ENCODE results near the gene SLC44A1.

The SLC44A1 gene

DNA sequence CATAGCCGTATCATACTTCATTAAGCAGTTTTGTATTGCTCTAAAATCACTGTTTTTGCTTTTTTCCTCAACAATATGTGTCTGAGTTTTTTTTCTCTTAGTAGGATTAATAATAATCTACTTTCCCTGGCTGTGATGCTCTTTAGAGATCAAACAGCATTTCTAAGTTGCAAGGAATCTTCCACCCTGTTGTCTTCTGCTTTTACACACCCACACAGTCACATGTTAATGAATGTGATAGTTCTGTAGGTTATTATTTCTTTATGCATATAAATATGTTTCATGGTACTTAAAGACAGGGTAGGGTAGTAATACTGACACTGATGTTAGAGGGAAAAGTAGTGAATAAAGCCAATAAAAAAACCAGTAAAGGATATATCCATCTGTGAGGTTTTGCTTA lies 29.3 kb downstream of the SLC44A1 start:
- H3K27me3 ChIP-seq (ENCODE audit: insufficient read depth, low read depth, severe bottlenecking), result no peaks in the 10 kb centered on the region
- H3K9me3 ChIP-seq (ENCODE audit: severe bottlenecking), result no peaks in the 10 kb centered on the region
- no peak overlapping the region for H3K4me3 ChIP-seq (ENCODE audit: low read depth, low read length)
- DNase-seq, result no peak
- H3K27ac ChIP-seq, result peak overlapping the region; percentile 69
- H3K36me3 ChIP-seq, result peaks cover 18% of the 10 kb centered on the region
- TF ChIP-seq CTCF (IDR thresholded peaks at IDR 0.05; ENCODE audit: low read depth, low read length), result no peak

DNA sequence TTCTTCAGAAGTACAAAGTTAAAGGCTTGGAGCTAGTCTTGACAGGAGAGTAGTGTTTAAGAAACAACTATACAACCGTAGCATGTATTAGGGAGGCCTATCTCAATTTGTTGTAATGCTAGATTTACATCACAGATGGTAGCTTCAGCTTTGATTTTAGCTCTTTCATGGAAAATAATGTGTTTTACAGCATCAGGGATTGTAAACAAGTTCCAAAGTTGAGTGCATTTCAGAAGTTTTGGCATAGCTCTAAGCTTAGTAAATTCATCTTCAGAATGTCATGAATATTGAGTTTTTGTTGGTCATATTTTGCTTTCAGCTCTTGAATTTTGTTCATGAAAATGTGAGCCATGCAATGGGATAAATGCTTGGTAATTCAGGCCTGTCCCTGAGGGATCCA lies 30.7 kb downstream of the SLC44A1 start:
- Histone ChIP-seq H3K4me3 (ENCODE audit: low read depth, low read length) (no peak overlapping the region), H3K9me3 (ENCODE audit: severe bottlenecking) (no peaks in the 10 kb centered on the region), H3K36me3 (peaks cover 24% of the 10 kb centered on the region), H3K27ac (peak overlapping the region; percentile 69), H3K27me3 (ENCODE audit: insufficient read depth, low read depth, severe bottlenecking) (no peaks in the 10 kb centered on the region)
- no peak for DNase-seq
- TF ChIP-seq CTCF (IDR thresholded peaks at IDR 0.05; ENCODE audit: low read depth, low read length), result no peak

DNA sequence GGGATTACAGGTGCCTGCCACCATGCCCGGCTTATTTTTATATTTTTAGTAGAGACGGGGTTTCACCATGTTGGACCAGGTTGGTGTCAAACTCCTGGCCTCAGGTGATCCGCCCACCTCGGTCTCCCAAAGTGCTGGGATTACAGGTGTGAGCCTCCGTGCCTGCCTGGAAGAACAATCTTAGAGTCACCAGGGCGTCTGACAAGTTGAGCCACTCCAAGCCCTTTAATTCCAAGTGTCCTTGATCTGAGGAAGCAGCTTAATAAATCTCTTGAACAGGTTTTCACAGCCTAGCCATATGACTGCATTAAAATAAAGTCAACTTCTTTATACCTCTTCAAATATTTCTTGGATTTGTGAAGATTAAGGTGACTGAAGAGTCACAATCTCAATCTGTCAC lies 31.5 kb downstream of the SLC44A1 start:
- H3K27me3 ChIP-seq (ENCODE audit: insufficient read depth, low read depth, severe bottlenecking), result no peaks in the 10 kb centered on the region
- peak; percentile 91 for DNase-seq
- H3K9me3 ChIP-seq (ENCODE audit: severe bottlenecking), result no peaks in the 10 kb centered on the region
- no peak for TF ChIP-seq CTCF (IDR thresholded peaks at IDR 0.05; ENCODE audit: low read depth, low read length)
- H3K4me3 ChIP-seq (ENCODE audit: low read depth, low read length), result peak overlapping the region; percentile 21; the same call in 1 of the 2 replicates
- H3K36me3 ChIP-seq, result peaks cover 26% of the 10 kb centered on the region
- peak overlapping the region; percentile 69 for H3K27ac ChIP-seq

DNA sequence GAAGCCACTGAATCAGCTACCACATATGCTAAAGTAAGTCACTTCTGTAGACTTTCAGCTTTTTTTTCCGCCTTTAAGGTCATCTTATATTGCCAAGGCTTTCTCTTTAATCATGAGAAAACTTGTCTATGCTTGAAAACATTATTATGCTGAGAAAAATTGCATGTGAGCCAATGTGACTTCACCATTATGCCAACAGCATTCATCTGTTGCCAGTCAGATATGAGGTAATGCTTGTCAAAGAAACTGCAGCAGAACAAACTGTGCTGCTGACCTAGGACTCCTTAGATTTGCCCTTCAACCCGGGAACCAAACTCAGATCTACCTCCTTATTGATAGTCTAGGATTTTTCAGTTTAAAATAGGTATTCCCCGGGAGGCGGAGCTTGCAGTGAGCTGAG lies 34.3 kb downstream of the SLC44A1 start:
- H3K27me3 ChIP-seq (ENCODE audit: insufficient read depth, low read depth, severe bottlenecking), result no peaks in the 10 kb centered on the region

DNA sequence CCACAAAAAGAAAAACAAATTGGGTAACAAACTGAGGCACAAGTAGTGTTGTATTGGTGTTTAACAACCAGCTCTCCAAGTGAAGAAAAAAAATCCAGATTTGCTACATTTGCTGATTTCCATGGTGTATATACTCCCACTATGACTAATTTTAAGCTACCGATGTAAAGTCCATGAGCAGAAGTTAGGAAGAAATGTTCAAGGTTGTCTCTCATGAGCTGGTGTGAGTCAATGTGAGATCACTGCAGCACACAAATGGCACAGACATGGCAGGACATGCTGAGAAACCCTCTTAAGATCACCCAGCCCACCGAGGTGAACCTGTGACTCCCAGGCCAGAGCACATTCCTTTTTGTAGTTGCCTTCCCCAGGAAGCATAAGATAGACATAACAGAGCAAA lies 36.2 kb downstream of the SLC44A1 start:
- Histone ChIP-seq H3K9me3 (ENCODE audit: severe bottlenecking) (no peaks in the 10 kb centered on the region), H3K27me3 (ENCODE audit: insufficient read depth, low read depth, severe bottlenecking) (no peaks in the 10 kb centered on the region), H3K27ac (peak overlapping the region; percentile 71), H3K4me3 (ENCODE audit: low read depth, low read length) (no peak overlapping the region), H3K36me3 (peaks cover 20% of the 10 kb centered on the region)
- TF ChIP-seq CTCF (IDR thresholded peaks at IDR 0.05; ENCODE audit: low read depth, low read length), result no peak
- no peak for DNase-seq

More for the DNA sequence above, 34.3 kb downstream of the SLC44A1 start:
- no peak for TF ChIP-seq CTCF (IDR thresholded peaks at IDR 0.05; ENCODE audit: low read depth, low read length)
- Histone ChIP-seq H3K27ac (no peak overlapping the region), H3K9me3 (ENCODE audit: severe bottlenecking) (no peaks in the 10 kb centered on the region), H3K4me3 (ENCODE audit: low read depth, low read length) (no peak overlapping the region), H3K36me3 (peaks cover 26% of the 10 kb centered on the region)
- DNase-seq, result no peak

DNA sequence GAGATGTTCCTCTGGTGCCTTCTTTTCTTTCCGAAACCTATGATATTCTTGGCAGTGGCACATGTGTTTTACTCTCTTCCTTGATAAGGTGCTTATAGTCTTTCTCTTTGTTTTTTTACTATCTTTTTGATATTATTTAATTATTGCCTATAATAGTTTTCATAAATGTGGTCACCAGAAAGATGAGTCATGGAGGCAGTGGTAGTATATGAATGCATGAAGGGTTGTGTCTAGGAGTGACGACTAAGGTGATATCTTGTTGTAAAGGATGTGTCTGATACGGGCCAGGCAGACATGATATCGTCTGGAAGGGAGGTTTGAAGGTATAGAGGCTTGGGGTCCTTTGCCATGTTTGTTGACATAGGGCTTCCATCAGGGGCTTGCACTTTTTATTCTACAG lies 36.8 kb downstream of the SLC44A1 start:
- H3K9me3 ChIP-seq (ENCODE audit: severe bottlenecking), result no peaks in the 10 kb centered on the region
- no peaks in the 10 kb centered on the region for H3K27me3 ChIP-seq (ENCODE audit: insufficient read depth, low read depth, severe bottlenecking)
- H3K27ac ChIP-seq, result peak overlapping the region; percentile 71
- DNase-seq, result no peak
- H3K36me3 ChIP-seq, result peaks cover 20% of the 10 kb centered on the region
- no peak for TF ChIP-seq CTCF (IDR thresholded peaks at IDR 0.05; ENCODE audit: low read depth, low read length)
- no peak overlapping the region for H3K4me3 ChIP-seq (ENCODE audit: low read depth, low read length)
